ENCODE results near the gene ACTA1.
"Not testable (repeated sequence)": the region's sequence is repeated elsewhere in the genome, so short reads cannot be mapped to it uniquely, and the experiment has no call there.

ACTA1 gene

DNA sequence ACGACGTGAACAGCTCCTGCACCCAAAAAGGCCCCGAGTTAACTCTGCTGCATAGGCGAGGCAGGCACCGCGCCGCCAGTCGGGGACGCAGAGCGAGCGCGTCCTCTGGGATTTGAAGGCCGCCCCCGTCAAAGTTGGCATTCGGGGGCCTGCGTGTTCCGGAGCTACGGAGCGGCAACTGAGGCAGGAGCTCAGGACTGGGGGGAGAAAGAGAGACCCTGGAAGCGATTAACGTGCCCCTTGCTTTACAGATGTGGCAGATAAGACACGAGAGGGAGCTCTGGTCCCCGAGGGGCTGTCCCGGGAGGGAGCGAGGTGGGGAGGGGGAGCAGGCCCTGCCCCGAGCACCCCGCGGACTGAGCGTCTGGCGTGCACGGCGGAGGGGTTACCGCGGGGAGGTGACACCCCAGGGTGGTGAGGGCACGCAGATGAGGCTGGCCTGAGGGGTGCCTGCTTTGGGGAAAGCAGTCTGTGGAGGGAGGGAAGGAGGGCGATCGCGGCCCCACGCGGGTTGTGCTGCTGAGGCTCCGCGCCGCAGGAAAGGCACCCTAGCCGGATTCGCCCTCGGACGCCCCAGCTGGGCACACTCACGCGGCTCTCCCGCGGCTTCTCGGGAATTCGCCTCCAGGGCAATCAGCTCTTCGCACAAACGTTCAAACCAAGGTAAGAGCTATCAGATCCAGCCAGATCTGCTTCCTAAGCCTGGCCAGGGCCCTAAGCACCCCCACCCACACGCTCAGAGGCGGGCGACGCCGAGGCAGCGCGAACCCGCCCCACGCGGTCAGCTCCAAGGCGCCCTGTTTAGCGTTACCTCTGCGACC is 26.5 kb downstream of the ACTA1 start:
- DNase-seq, result no peak

DNA sequence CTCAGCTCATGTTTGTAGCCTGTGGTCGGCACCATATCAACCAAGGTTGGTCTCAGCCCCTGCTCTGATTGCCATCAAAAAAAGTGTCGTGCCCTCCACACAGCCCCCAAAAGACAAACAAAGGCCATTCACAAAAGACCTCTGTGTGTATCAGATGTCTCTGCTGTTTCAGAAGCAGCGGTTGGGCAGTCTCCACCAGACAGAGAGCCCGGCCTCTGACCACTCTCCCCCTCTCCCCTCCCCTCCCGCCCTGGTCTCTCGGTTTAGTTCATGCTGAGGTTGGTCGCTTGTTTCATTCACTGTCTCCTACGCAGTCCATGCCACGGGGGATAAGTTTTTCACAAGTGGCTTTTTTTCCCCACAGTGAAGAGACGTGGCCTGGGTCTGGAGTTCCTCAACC is 27.1 kb downstream of the ACTA1 start:
- no peak for DNase-seq

DNA sequence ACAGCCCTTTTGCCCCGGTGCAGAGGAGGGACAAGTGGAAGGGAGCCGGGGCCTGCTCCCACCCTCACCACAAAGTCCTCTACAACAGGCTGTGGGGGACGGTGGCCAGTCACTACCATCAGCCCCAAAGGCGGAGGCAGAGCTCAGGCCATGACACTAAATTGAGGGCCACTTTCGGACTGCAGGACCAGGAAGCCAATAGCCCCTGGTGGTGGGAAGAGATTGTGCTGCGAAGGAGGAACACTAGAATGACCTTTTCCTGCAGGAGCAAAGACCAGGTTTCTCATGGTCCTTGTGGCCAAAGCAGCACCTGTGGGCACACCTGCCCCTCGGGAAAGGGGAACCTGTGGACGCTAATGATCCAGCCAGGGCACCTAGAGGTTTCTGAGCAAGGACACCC is 30.3 kb downstream of the ACTA1 start:
- DNase-seq, result no peak

DNA sequence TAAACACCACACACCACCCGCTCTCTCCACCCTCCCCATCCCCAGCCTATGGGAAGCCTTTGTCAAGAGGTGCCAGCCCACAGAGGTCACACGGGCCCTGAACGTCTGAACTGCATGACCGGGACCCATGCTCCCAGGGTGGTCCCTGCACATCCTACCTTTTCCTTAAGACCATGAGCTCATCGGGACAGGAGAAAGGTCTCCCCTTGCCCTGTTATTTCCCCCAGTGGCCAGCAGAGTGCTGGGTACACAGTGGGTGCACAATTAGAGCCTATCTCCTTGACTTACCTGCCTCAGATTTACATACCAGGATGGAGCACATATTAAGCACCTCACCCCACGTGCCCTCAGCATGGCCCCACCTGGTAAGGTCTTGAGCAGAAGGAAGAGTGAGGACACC is 30.9 kb downstream of the ACTA1 start:
- no peak for DNase-seq

DNA sequence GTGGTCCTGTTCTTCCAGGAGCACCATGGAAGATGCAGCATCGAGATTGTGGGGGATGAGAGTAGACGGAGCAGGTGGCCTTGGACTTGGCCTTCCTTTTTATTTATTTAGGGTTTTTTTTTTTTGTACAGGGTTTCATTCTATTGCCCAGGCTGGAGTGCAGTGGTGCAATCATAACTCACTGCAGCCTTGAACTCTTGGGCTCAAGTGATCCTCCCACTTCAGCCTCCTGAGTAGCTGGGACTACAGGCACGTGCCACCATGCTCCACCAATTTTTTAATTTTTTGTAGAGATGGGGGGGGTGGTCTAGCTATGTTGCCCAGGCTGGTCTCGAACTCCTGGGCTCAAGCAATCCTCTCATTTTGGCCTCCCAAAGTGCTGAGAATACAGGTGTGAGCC is 31.6 kb downstream of the ACTA1 start:
- not testable (repeated sequence) for DNase-seq

DNA sequence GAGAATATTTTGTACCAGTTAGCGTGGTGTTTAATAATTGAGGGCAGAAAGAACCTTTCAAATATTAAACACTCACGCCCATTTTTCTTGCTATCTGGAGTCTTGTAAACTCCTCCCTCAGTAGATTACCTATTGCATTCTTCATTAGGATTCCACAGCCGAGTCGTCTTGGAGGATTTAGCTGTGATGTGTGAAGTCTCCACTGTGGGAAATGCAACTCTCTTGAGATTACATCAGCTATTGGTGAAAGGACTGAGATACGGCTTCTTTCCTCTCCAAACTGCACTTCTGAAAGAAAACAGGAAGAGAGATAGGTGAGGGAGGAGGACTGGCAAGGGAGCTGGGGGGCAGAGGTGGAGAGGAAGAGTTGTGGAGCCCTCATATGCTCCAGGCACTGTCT is 36.1 kb downstream of the ACTA1 start:
- no peak for DNase-seq

DNA sequence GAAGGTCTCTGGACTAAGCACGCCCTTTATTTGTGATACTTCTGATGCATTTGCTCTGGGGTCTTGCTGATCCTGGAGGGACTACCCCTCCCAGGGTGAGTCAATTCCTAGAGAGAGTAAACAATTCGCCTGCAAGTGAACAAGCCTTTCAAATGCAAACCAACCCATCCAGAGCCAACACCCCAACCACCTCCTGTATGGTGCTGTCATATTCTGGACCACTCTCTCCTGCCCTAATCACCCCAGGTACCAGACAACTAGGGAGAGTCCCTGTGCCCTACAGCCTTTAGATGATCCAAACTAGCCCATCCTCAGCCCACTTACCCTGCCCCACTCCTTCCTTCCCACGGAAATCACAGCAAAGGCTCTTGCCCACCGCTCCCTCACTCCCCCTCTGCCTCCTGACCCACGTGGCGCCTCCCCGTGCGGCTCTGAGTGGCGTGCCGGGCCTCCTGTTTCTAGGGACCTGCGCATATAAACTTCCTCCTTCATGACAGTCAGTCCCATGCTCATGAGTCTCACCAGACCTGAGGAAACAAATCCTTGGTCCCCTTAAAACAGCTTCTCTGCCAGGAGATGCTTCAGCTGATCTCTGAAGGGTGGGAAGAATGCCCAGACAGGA is 37.2 kb downstream of the ACTA1 start:
- no peak for DNase-seq

DNA sequence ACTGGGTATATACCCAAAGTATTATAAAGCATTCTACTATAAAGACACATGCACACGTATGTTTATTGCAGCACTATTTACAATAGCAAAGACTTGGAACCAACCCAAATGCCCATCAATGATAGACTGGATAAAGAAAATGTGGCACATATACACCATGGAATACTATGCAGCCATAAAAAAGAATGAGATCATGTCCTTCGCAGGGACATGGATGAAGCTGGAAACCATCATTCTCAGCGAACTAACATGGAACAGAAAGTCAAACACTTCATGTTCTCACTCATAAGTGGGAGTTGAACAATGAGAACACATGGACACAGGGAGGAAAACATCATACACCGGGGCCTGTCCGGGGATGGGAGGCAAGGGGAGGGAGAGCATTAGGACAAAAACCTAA is 39.4 kb downstream of the ACTA1 start:
- not testable (repeated sequence) for DNase-seq

DNA sequence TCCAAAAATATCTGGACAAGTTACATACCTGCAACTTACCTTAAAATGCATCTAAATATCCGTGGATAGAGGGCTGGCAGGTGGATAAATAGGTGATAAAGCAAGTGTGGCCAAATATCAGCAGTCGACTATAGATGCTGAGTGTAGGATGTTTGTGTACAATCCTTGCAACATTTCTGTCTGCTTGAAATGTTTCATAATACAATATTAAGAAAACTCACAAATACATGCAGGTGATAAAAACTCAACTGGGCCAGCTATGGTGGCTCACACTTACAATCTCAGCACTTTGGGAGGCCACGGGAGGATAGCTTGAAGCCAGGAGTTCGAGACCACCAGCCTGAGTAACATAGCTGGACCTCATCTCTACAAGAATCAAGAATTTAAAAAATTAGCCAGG is 41.0 kb downstream of the ACTA1 start:
- no peak for DNase-seq

DNA sequence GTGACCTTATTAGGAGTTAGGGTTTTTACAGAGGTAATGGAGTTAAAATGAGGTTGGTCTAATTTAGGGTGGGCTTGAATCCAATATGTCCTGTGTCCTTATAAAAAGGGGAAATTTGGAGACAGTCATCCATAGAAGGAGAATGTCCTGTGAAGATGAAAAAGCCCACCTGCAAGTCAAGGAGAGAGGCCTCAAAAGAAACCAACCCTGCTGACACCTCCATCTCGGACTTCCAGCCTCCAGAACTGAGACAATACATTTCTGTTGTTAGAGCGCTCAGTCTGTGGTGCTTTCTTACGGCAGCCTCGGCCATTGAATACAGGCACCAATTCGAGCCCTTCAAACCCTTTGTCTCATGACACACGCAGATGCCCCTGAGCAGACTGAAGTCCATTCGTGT is 43.8 kb downstream of the ACTA1 start:
- DNase-seq, result no peak

DNA sequence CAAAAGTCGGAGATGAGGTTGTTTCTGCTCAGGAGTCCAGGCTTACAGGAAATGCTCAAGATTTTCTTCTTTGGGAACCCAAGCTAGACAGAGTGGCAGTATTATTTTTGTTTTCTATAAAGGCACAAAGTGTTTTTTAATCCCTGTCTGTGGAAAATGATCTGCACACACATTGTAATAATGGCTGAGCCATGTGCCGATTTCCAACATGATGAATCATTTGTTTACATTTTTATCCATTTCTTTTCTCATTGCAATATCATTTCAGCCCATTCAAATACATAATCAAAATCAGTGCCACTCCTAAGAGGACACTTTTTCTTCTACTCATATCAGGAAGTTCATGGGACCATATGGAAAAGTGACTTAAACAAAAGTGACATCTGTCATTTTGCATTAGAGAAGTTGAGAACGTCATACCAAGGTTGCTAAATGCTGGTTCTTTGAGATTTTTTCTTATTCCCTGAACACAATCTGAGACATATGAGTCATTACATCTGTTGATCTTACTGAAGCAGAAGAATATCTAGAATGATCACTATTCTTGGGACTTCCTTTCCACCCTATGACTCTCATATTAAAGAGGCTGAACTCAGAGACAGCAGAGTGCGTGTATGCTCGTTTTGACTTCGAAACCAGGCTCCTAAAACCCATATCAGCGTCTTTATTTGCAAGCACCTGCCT is 44.9 kb downstream of the ACTA1 start:
- no peak for DNase-seq

DNA sequence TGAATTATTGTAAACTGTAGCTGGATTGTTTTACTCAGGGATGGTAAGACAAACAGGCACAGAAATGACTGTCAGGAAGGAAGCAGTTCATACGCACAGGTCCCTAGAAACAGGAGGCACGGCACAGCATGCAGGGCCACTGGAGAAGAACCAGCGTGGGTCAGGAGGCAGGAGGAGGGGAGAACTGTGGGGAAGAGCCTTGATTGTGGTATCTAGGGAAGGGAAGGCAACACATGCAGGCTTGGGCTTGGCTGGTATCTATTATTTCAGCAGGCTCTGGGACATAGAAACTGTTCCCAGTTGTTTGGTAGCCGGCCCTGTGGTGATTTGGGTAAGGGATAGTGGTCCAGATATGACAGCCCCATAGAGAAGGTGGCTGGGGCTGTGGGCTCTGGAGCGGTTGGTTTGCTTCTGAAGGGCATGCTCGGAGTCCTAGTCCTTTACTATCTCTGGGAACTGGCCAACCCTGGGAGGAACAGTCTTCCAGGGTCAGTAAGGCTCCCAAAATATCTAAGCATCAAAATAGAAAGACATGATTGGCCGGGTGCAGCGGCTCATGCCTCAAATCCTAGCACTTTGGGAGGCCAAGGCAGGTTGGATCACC is 47.9 kb downstream of the ACTA1 start:
- DNase-seq, result no peak

DNA sequence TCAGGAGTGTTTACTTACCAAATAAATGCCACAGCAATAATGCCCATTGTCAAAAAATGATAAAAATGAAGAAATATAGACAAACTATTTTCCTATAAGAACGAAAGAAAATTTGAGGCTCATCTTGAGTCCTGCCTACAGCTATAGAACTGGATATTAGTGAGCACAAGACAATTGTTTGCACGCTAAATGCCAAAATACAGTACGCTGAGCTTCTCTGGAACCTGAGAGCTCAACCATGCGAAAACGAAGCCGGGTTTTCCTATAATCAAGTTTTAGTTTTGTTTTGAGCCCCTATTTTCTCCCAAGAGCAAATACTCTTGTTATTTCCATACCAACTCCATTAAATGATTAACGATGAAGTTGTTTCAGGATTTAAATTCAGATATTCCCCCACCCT is 49.1 kb downstream of the ACTA1 start:
- no peak for DNase-seq

DNA sequence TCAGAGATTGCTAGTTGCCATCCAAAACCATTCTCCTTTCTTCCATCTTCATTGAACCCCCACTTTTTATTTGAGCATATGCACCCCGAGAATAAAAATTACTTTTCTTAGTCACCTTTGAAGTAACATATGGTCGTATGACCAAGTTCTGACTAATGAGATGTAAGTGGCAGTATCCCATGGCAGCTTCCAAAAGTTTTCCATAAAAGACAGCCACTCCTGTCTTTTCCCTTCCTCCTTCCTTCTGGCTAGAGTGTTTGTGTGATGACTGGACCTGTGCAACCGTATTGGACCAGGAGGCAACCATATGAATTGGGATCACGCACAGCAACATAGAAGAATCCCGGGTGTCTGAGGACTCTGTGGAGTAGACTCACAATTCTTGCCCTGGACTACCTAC is 49.9 kb downstream of the ACTA1 start:
- DNase-seq, result no peak

DNA sequence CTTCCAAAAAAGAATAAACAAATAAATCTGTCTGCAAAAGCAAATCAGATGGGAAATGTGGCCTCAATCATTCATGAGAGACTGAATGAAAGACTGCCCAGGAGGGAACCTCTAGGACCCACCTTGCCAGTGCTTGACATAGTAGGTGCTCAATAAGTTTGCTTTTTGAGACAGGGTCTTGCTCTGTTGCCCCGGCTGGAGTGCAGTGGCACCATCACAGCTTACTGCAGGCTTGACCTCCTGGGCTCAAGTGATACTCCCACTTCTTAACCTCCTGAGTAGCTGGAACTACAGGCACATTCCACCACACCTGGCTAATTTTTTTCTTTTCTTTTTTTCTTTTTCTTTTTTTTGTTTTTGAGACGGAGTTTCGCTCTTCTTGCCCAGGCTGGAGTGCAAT is 50.7 kb downstream of the ACTA1 start:
- no peak for DNase-seq
